H9 (cell line): ENCODE results near the gene NBR1. TPM values are rescaled to one million over a fixed set of nuclear protein-coding genes. Genes with fewer than 3 reads are reported as not detected.

Experiments
- DNase-seq: peaks from one replicate; pipeline ENCODE4 v3.0.0-alpha.2; 2017
- H2AFZ ChIP-seq: one replicate; pipeline ENCODE4 v1.6.1; 2013; ENCODE audit warnings: mild to moderate bottlenecking, low read length, control low read depth, moderate library complexity
- H2AK5ac ChIP-seq: 2 replicates; pipeline ENCODE4 v1.6.1; 2013; ENCODE audit warnings: low read length, control low read depth, mixed read lengths; ENCODE audit not compliant: insufficient read length
- H2BK120ac ChIP-seq: one replicate; pipeline ENCODE4 v1.6.1; 2013; ENCODE audit warnings: low read depth, mild to moderate bottlenecking, low read length, control low read depth, inconsistent platforms; ENCODE audit not compliant: poor library complexity, severe bottlenecking
- H2BK12ac ChIP-seq: 2 replicates; pipeline ENCODE4 v1.6.1; 2013; ENCODE audit warnings: low read length, control low read depth, mixed read lengths, low read depth; ENCODE audit not compliant: insufficient read length
- H2BK15ac ChIP-seq: 2 replicates; pipeline ENCODE4 v1.6.1; 2013; ENCODE audit warnings: low read depth, low read length, control low read depth
- H2BK20ac ChIP-seq: one replicate; pipeline ENCODE4 v1.6.1; 2013; ENCODE audit warnings: low read depth, mild to moderate bottlenecking, low read length, control low read depth, inconsistent platforms; ENCODE audit not compliant: poor library complexity, severe bottlenecking
- H2BK5ac ChIP-seq: 2 replicates; pipeline ENCODE4 v1.6.1; 2013; ENCODE audit warnings: low read length, control low read depth, mixed read lengths; ENCODE audit not compliant: insufficient read length
- H3K14ac ChIP-seq: 2 replicates; pipeline ENCODE4 v1.6.1; 2013; ENCODE audit warnings: low read length, control low read depth; ENCODE audit not compliant: insufficient read depth
- H3K18ac ChIP-seq: 2 replicates; pipeline ENCODE4 v1.6.1; 2013; ENCODE audit warnings: low read depth, mild to moderate bottlenecking, mixed read lengths, low read length, control low read depth; ENCODE audit not compliant: insufficient read length
- H3K23ac ChIP-seq: 2 replicates; pipeline ENCODE4 v1.6.1; 2013; ENCODE audit warnings: low read length, control low read depth, mixed read lengths, low read depth; ENCODE audit not compliant: insufficient read length
- H3K23me2 ChIP-seq: 2 replicates; pipeline ENCODE4 v1.6.1; 2013; ENCODE audit warnings: low read depth, mild to moderate bottlenecking, mixed read lengths, low read length, control low read depth; ENCODE audit not compliant: insufficient read length, poor library complexity, severe bottlenecking
- H3K27ac ChIP-seq: 2 replicates; pipeline ENCODE4 v1.5.1; 2013; ENCODE audit warnings: low read length, control low read depth, mixed read lengths, low read depth; ENCODE audit not compliant: insufficient read length
- H3K27me3 ChIP-seq: 2 replicates; pipeline ENCODE4 v1.6.1; 2013; ENCODE audit warnings: low read length, control low read depth, inconsistent platforms; ENCODE audit not compliant: insufficient read depth
- H3K4ac ChIP-seq: 2 replicates; pipeline ENCODE4 v1.6.1; 2013; ENCODE audit warnings: low read depth, mild to moderate bottlenecking, control low read depth, inconsistent platforms, low read length, moderate library complexity
- H3K4me1 ChIP-seq: 2 replicates; pipeline ENCODE4 v1.6.1; 2013; ENCODE audit warnings: low read length, control low read depth, inconsistent platforms; ENCODE audit not compliant: insufficient read depth
- H3K4me2 ChIP-seq: 2 replicates; pipeline ENCODE4 v1.6.1; 2013; ENCODE audit warnings: low read length, control low read depth, mixed read lengths; ENCODE audit not compliant: insufficient read length, insufficient read depth
- H3K56ac ChIP-seq: 2 replicates; pipeline ENCODE4 v1.6.1; 2013; ENCODE audit warnings: low read depth, mild to moderate bottlenecking, mixed read lengths, low read length, control low read depth; ENCODE audit not compliant: insufficient read length
- H3K79me1 ChIP-seq: 2 replicates; pipeline ENCODE4 v1.6.1; 2013; ENCODE audit warnings: low read depth, mild to moderate bottlenecking, moderate library complexity, low read length, control low read depth, inconsistent platforms; ENCODE audit not compliant: insufficient read depth, poor library complexity, severe bottlenecking
- H3K79me2 ChIP-seq: 2 replicates; pipeline ENCODE4 v1.6.1; 2013; ENCODE audit warnings: low read length, control low read depth, inconsistent platforms; ENCODE audit not compliant: insufficient read depth
- H3K9ac ChIP-seq: 2 replicates; pipeline ENCODE4 v1.6.1; 2013; ENCODE audit warnings: low read length, control low read depth, mixed read lengths; ENCODE audit not compliant: insufficient read length; ENCODE audit errors: extremely low read depth
- H3K9me3 ChIP-seq: one replicate; pipeline ENCODE4 v1.6.1; 2013; ENCODE audit warnings: low read depth, low read length, inconsistent platforms; ENCODE audit not compliant: control insufficient read depth
- H3T11ph ChIP-seq: one replicate; pipeline ENCODE4 v1.6.1; 2013; ENCODE audit warnings: mild to moderate bottlenecking, low read length, control low read depth, inconsistent platforms
- H4K20me1 ChIP-seq: one replicate; pipeline ENCODE4 v1.6.1; 2013; ENCODE audit not compliant: control insufficient read depth, insufficient read length, insufficient read depth
- H4K5ac ChIP-seq: 2 replicates; pipeline ENCODE4 v1.6.1; 2013; ENCODE audit warnings: low read depth, mild to moderate bottlenecking, mixed read lengths, low read length, control low read depth; ENCODE audit not compliant: insufficient read length
- H4K8ac ChIP-seq: replicated peaks from 2 replicates; pipeline ENCODE4 v1.6.1; 2013; ENCODE audit warnings: low read length, control low read depth, mixed read lengths, low read depth; ENCODE audit not compliant: insufficient read length
- H4K91ac ChIP-seq: 2 replicates; pipeline ENCODE4 v1.6.1; 2013; ENCODE audit warnings: low read depth, mild to moderate bottlenecking, moderate library complexity, mixed read lengths, low read length, control low read depth; ENCODE audit not compliant: insufficient read length
- H3K27ac Mint-ChIP-seq, 3 experiments: 2 replicates in 2 of 3; 3 replicates in 1 of 3; pipeline ENCODE4 v1.8.0; 2020 to 2021; ENCODE audit warnings: mixed read lengths in 3 of 3, mild to moderate bottlenecking in 1 of 3, moderate library complexity in 1 of 3
- H3K27me3 Mint-ChIP-seq: 2 replicates; pipeline ENCODE4 v1.8.0; 2021; ENCODE audit warnings: low read depth, mild to moderate bottlenecking, moderate library complexity, mixed read lengths
- H3K36me3 Mint-ChIP-seq, 3 experiments: 2 replicates in 2 of 3; 3 replicates in 1 of 3; pipeline ENCODE4 v1.8.0; 2020 to 2021; ENCODE audit warnings: low read depth in 3 of 3, mixed read lengths in 3 of 3; ENCODE audit not compliant: insufficient read depth in 1 of 3
- H3K4me1 Mint-ChIP-seq, 2 experiments: 2 replicates each; pipeline ENCODE4 v1.8.0; 2020; ENCODE audit warnings: mixed read lengths in 2 of 2
- H3K4me3 Mint-ChIP-seq, 2 experiments: 2 replicates in 1 of 2; 3 replicates in 1 of 2; pipeline ENCODE4 v1.8.0; 2020 to 2021; ENCODE audit warnings: mild to moderate bottlenecking in 2 of 2, mixed read lengths in 2 of 2, moderate library complexity in 1 of 2
- H3K9me3 Mint-ChIP-seq, 2 experiments: 2 replicates in 1 of 2; 3 replicates in 1 of 2; pipeline ENCODE4 v1.8.0; 2020; ENCODE audit warnings: mild to moderate bottlenecking in 2 of 2, mixed read lengths in 2 of 2, moderate library complexity in 1 of 2
- WGBS: extraction: QIAGEN DNeasy Blood & Tissue Kit; methylation state at CpG from one replicate; pipeline ENCODE4 v1.1.7; 2013; ENCODE audit warnings: missing lambda C conversion rate, low lambda C conversion rate, mixed read lengths; ENCODE audit not compliant: insufficient read length; ENCODE audit errors: extremely low coverage; 5-methylcytosine and 5-hydroxymethylcytosine counted together
- total RNA-seq: library from RNA; stranded (reverse); gene quantifications from 2 replicates; pipeline ENCODE4 v1.2.1, GENCODE V29; 2021
- TF ChIP-seq, protein P1 (sequence below): fragments of 200-600 bp; sonication (generic); conservative IDR thresholded peaks from 3 replicates; pipeline ENCODE4 v1.8.0; 2021; ENCODE audit warnings: antibody characterized with exemption, mild to moderate bottlenecking

Gene NBR1
- total RNA-seq, 1 experiment from 2014 or later = 34.2 TPM

DNA sequence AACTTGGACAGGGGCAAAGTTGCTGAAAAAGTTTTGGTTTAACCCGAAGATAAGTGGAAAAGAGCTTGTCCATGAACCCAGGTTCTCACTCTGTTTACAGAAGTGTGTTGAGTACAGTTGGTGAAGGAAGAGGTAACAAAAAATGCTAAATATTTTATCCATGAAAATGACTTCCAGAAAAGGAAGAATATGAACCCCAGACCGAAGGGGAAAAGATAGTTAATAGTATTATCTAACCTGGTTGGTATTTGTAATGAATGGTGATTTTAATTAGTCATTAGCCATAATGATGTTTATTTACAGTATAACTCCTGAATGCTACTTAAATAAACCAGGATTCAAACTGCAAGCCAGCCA is 40.1 kb downstream of the NBR1 start:
- no peak overlapping the region for H2BK12ac ChIP-seq

More for the DNA sequence above, 40.1 kb downstream of the NBR1 start:
- Histone ChIP-seq H3K9me3 (no peaks in the 10 kb centered on the region), H2BK120ac (no peak overlapping the region), H4K20me1 (no peaks in the 10 kb centered on the region), H4K91ac (no peak overlapping the region), H3T11ph (no peak overlapping the region), H4K8ac (no peak overlapping the region), H3K23ac (no peak overlapping the region), H2BK20ac (no peak overlapping the region), H2BK5ac (no peak overlapping the region), H2AK5ac (no peak overlapping the region), H3K27me3 (no peaks in the 10 kb centered on the region), H3K18ac (no peak overlapping the region), H3K79me2 (no peaks in the 10 kb centered on the region), H3K56ac (no peak overlapping the region), H2AFZ (no peak overlapping the region), H3K79me1 (no peaks in the 10 kb centered on the region), H3K4me2 (peak overlapping the region; percentile 70), H3K27ac (no peak overlapping the region), H3K23me2 (peaks cover 7% of the 10 kb centered on the region), H2BK15ac (no peak overlapping the region), H3K9ac (no peak overlapping the region), H3K4me1 (0 out of 2 replicates have a peak, but pooled peaks cover 3% of the 10 kb centered on the region), H4K5ac (no peak overlapping the region), H3K14ac (no peak overlapping the region), H3K4ac (no peak overlapping the region)
- Mint-ChIP-seq H3K27ac (no peak overlapping the region; a peak in 1 of 7 replicates), H3K4me1 (peaks cover 17 to 20% of the 10 kb centered on the region in 2 experiments), H3K4me3 (peak overlapping the region; percentile 91 to 95), H3K9me3 (no peaks in the 10 kb centered on the region), H3K27me3 (no peaks in the 10 kb centered on the region; the same call in 1 of the 2 replicates), H3K36me3 (peaks cover 0 to 13% (median 13%) of the 10 kb centered on the region in 3 experiments; a peak in 5 of 7 replicates)
- TF ChIP-seq, protein P1, sequence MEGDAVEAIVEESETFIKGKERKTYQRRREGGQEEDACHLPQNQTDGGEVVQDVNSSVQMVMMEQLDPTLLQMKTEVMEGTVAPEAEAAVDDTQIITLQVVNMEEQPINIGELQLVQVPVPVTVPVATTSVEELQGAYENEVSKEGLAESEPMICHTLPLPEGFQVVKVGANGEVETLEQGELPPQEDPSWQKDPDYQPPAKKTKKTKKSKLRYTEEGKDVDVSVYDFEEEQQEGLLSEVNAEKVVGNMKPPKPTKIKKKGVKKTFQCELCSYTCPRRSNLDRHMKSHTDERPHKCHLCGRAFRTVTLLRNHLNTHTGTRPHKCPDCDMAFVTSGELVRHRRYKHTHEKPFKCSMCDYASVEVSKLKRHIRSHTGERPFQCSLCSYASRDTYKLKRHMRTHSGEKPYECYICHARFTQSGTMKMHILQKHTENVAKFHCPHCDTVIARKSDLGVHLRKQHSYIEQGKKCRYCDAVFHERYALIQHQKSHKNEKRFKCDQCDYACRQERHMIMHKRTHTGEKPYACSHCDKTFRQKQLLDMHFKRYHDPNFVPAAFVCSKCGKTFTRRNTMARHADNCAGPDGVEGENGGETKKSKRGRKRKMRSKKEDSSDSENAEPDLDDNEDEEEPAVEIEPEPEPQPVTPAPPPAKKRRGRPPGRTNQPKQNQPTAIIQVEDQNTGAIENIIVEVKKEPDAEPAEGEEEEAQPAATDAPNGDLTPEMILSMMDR = no peak
- DNase-seq = no peak
- WGBS = no CpG with 5 or more reads among the region's 2 CpGs
